Coronary artery (tissue), 2 donors: Measurements from ENCODE around the gene COL28A1.

Experiments
- DNase-seq: peaks from one replicate; pipeline ENCODE4 v3.0.0-alpha.2; 2017; ENCODE audit warnings: low spot score
- H3K27ac ChIP-seq, 2 donors: fragments of 200-600 bp; sonication (generic); one replicate each; pipeline ENCODE4 v1.5.1; 2016 to 2019
- H3K4me3 ChIP-seq: fragments of 200-600 bp; sonication (generic); 2 replicates; pipeline ENCODE4 v1.5.1; 2016; ENCODE audit warnings: mild to moderate bottlenecking, moderate library complexity
- CTCF ChIP-seq: fragments of 200-600 bp; sonication (generic); IDR thresholded peaks from one replicate; pipeline ENCODE4 v1.5.1; 2019; ENCODE audit warnings: antibody characterized with exemption

Gene COL28A1

GRCh38 chr7:7351156-7351555, 184.5 kb downstream of the COL28A1 start:
- Histone ChIP-seq H3K4me3 (no peak overlapping the region), H3K27ac (no peak overlapping the region)

GRCh38 chr7:7349156-7349555, 186.5 kb downstream of the COL28A1 start:
- no peak for DNase-seq
- H3K27ac ChIP-seq, result no peak overlapping the region
- TF ChIP-seq CTCF, result no peak
- no peak overlapping the region for H3K4me3 ChIP-seq

More at GRCh38 chr7:7351156-7351555, 184.5 kb downstream of the COL28A1 start:
- no peak for TF ChIP-seq CTCF
- no peak for DNase-seq

- no peak for DNase-seq
- Histone ChIP-seq H3K27ac (no peak overlapping the region), H3K4me3 (no peak overlapping the region)
- no peak for TF ChIP-seq CTCF
These were observed 188.6 kb downstream of the COL28A1 start for GRCh38 chr7:7347045-7347444.

- no peak overlapping the region for H3K27ac ChIP-seq
- no peak overlapping the region for H3K4me3 ChIP-seq
- no peak for TF ChIP-seq CTCF
- DNase-seq, result no peak
These were observed 191.1 kb downstream of the COL28A1 start for GRCh38 chr7:7344583-7344982.

GRCh38 chr7:7335909-7336308, 199.8 kb downstream of the COL28A1 start:
- Histone ChIP-seq H3K27ac (no peak overlapping the region), H3K4me3 (no peak overlapping the region)
- DNase-seq, result no peak
- no peak for TF ChIP-seq CTCF

- DNase-seq, result no peak
- no peak overlapping the region for H3K27ac ChIP-seq
- H3K4me3 ChIP-seq, result no peak overlapping the region
- TF ChIP-seq CTCF, result no peak
These were observed 200.5 kb downstream of the COL28A1 start for GRCh38 chr7:7335215-7335614.

GRCh38 chr7:7333610-7334009, 202.1 kb downstream of the COL28A1 start:
- Histone ChIP-seq H3K4me3 (no peak overlapping the region), H3K27ac (no peak overlapping the region)
- no peak for DNase-seq
- TF ChIP-seq CTCF, result no peak
